K562 (cell line): ENCODE data around the gene TAF8. TPM values are rescaled to one million over a fixed set of nuclear protein-coding genes. Genes with fewer than 3 reads are reported as not detected.

Source experiments
- ARHGAP35 ChIP-seq: fragments of 450-650 bp; IDR thresholded peaks from 2 replicates; pipeline ENCODE4 v1.6.1; 2018; ENCODE audit not compliant: partially characterized antibody
- BHLHE40 ChIP-seq: IDR thresholded peaks from 2 replicates; pipeline ENCODE4 v1.6.1; 2011; ENCODE audit warnings: low read length, improper control_type of control experiment
- FOXJ3 ChIP-seq: sonication (generic); formaldehyde crosslinking; IDR thresholded peaks from 2 replicates; pipeline ENCODE4 v1.4.0; 2020; ENCODE audit warnings: mild to moderate bottlenecking, missing genetic modification reagents
- MAFF ChIP-seq: IDR thresholded peaks from 2 replicates; pipeline ENCODE4 v1.6.1; 2012; ENCODE audit warnings: low read length, improper control_type of control experiment
- MCM3 ChIP-seq: fragments of 450-650 bp; IDR thresholded peaks from 2 replicates; pipeline ENCODE4 v1.6.1; 2016
- MIER1 ChIP-seq: fragments of 450-650 bp; IDR thresholded peaks from 2 replicates; pipeline ENCODE4 v1.6.1; 2016; ENCODE audit warnings: antibody characterized with exemption, mild to moderate bottlenecking, low read depth
- MTA2 ChIP-seq: fragments of 450-650 bp; IDR thresholded peaks from 2 replicates; pipeline ENCODE4 v1.6.1; 2016; ENCODE audit warnings: low read depth
- NFYB ChIP-seq: IDR thresholded peaks from 2 replicates; pipeline ENCODE4 v1.6.1; 2011; ENCODE audit warnings: mild to moderate bottlenecking, moderate library complexity; ENCODE audit not compliant: insufficient read length; ENCODE audit errors: extremely low read depth
- POLR2B ChIP-seq: fragments of 450-650 bp; IDR thresholded peaks from 2 replicates; pipeline ENCODE4 v1.6.1; 2018; ENCODE audit warnings: low read depth; ENCODE audit not compliant: partially characterized antibody
- PTTG1 ChIP-seq: fragments of 450-650 bp; IDR thresholded peaks from 2 replicates; pipeline ENCODE4 v1.6.1; 2016; ENCODE audit warnings: low read depth, mild to moderate bottlenecking, missing genetic modification characterization, missing compliant biosample characterization
- RBM34 ChIP-seq: fragments of 200-400 bp; formaldehyde crosslinking; IDR thresholded peaks from 2 replicates; pipeline ENCODE4 v1.6.1; 2018; ENCODE audit warnings: low read length, borderline replicate concordance; ENCODE audit not compliant: insufficient read depth
- RFX5 ChIP-seq: IDR thresholded peaks from 2 replicates; pipeline ENCODE4 v1.6.1; 2011; ENCODE audit warnings: low read depth, mild to moderate bottlenecking, improper control_type of control experiment, low read length
- SMARCE1 ChIP-seq: fragments of 450-650 bp; IDR thresholded peaks from 2 replicates; pipeline ENCODE4 v1.7.1; 2016; ENCODE audit warnings: mild to moderate bottlenecking
- SRSF1 ChIP-seq: fragments of 200-400 bp; formaldehyde crosslinking; IDR thresholded peaks from 2 replicates; pipeline ENCODE4 v1.6.1; 2017; ENCODE audit warnings: mild to moderate bottlenecking, low read depth, low read length, moderate library complexity
- ZC3H4 ChIP-seq: sonication (generic); formaldehyde crosslinking; IDR thresholded peaks from 2 replicates; pipeline ENCODE4 v1.9.0; 2021; ENCODE audit warnings: missing genetic modification reagents, borderline replicate concordance
- ZNF217 ChIP-seq: sonication (generic); formaldehyde crosslinking; IDR thresholded peaks from 2 replicates; pipeline ENCODE4 v1.8.0; 2022; ENCODE audit warnings: mild to moderate bottlenecking, missing genetic modification reagents
- polyA plus RNA-seq, 8 experiments: library from polyadenylated mRNA; depleted of rRNA in 4 of 8; stranded (reverse) in 5 of 8; unstranded in 3 of 8; fragments of >200 nt; fragmentation: Nextera tagmentation in 2 of 8; fragmentation: Illumina TruSeq in 1 of 8; extraction: Ambion mirVana in 2 of 8; extraction: Trizol in 1 of 8; gene quantifications; 2 replicates each; pipeline versions ENCODE4 v1.2.1 to v1.2.3, GENCODE V29; 2011 to 2014; ENCODE audit warnings: inconsistent platforms in 1 of 8, missing spikeins in 1 of 8
- total RNA-seq, 7 experiments: library from RNA; depleted of rRNA in 6 of 7; stranded (reverse); fragments of >200 nt in 6 of 7; fragmentation: Illumina TruSeq in 2 of 7; extraction: Trizol in 2 of 7; gene quantifications; 2 replicates each; pipeline versions ENCODE4 v1.2.1 to v1.2.3, GENCODE V29; 2011 to 2021; ENCODE audit warnings: low replicate concordance in 1 of 7
- TF ChIP-seq, protein P1 (sequence below): IDR thresholded peaks from 2 replicates; pipeline ENCODE4 v1.6.1; 2014; ENCODE audit warnings: antibody characterized with exemption
- TF ChIP-seq, protein P2 (sequence below): fragments of 450-650 bp; IDR thresholded peaks from 2 replicates; pipeline ENCODE4 v1.6.1; 2017; ENCODE audit warnings: mild to moderate bottlenecking, moderate library complexity
- TF ChIP-seq, protein P3 (sequence below): fragments of 450-650 bp; IDR thresholded peaks from 2 replicates; pipeline ENCODE4 v1.7.0; 2016; ENCODE audit warnings: borderline replicate concordance
- TF ChIP-seq, protein P4 (sequence below): fragments of 450-650 bp; IDR thresholded peaks from 2 replicates; pipeline ENCODE4 v1.6.1; 2014; ENCODE audit warnings: low read depth, mild to moderate bottlenecking, moderate library complexity, borderline replicate concordance
- TF ChIP-seq, protein P5 (sequence below): fragments of 450-650 bp; IDR thresholded peaks from 2 replicates; pipeline ENCODE4 v1.6.1; 2018; ENCODE audit warnings: mild to moderate bottlenecking, low read depth; ENCODE audit not compliant: partially characterized antibody

The TAF8 gene
- total and polyA plus RNA-seq, 9 of the 15 experiments (the other 6 are each of a cell fraction or from before 2014, with no cell fraction given), result 29.4 to 84.0 (median 52.6) TPM

DNA sequence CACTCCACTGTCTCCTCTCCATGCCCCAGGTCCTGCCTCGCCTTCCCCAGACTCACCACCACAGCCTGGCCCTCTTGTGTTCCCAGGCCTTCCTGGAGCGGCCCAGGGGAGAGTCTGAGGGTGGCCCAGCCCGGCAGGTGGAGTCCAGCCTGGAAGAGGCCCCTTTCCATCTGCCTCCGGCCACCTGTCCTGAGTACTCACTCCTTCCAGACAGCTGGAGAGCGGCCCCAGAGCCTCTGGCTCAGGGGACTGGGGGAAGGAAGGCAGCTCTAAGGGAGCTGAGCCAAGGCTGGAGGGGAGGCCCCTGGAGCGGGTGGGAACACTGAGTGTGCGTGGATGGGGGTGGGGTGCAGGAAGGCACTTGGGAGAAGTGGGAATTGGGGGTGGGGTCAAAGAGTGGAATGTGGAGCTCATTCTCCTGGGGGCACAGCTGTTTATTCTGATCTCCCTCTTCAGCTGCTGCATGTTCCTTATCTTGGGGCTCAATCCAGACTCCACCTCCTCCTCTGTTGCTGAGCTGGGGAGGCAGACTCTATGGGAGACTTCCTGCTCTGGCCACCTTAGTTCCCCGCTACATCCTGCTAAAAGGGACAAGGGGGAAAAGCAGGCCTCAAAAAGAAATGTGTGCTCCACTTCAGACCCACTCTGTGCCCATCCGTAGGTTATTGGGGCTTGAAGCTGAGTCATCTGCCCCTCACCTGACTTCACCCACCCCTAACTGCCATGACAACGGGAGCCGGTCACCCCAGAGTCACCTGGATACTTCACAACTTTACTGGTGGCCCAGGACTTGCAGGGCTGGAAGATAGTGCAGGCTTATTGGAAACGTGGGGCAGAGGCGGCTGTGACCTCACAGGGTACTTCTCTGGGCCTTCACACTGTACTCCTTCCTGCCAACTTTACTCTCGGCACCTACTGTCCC is 19.5 kb upstream of the TAF8 start (continued):
- TF ChIP-seq, protein P1, sequence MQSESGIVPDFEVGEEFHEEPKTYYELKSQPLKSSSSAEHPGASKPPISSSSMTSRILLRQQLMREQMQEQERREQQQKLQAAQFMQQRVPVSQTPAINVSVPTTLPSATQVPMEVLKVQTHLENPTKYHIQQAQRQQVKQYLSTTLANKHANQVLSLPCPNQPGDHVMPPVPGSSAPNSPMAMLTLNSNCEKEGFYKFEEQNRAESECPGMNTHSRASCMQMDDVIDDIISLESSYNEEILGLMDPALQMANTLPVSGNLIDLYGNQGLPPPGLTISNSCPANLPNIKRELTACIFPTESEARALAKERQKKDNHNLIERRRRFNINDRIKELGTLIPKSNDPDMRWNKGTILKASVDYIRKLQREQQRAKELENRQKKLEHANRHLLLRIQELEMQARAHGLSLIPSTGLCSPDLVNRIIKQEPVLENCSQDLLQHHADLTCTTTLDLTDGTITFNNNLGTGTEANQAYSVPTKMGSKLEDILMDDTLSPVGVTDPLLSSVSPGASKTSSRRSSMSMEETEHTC, result no peak
- no peak for TF ChIP-seq MIER1
- TF ChIP-seq MCM3, result no peak
- TF ChIP-seq RBM34, result no peak
- TF ChIP-seq, protein P2, sequence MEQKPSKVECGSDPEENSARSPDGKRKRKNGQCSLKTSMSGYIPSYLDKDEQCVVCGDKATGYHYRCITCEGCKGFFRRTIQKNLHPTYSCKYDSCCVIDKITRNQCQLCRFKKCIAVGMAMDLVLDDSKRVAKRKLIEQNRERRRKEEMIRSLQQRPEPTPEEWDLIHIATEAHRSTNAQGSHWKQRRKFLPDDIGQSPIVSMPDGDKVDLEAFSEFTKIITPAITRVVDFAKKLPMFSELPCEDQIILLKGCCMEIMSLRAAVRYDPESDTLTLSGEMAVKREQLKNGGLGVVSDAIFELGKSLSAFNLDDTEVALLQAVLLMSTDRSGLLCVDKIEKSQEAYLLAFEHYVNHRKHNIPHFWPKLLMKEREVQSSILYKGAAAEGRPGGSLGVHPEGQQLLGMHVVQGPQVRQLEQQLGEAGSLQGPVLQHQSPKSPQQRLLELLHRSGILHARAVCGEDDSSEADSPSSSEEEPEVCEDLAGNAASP, result no peak
- TF ChIP-seq, protein P3, sequence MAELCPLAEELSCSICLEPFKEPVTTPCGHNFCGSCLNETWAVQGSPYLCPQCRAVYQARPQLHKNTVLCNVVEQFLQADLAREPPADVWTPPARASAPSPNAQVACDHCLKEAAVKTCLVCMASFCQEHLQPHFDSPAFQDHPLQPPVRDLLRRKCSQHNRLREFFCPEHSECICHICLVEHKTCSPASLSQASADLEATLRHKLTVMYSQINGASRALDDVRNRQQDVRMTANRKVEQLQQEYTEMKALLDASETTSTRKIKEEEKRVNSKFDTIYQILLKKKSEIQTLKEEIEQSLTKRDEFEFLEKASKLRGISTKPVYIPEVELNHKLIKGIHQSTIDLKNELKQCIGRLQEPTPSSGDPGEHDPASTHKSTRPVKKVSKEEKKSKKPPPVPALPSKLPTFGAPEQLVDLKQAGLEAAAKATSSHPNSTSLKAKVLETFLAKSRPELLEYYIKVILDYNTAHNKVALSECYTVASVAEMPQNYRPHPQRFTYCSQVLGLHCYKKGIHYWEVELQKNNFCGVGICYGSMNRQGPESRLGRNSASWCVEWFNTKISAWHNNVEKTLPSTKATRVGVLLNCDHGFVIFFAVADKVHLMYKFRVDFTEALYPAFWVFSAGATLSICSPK, result no peak
- TF ChIP-seq MAFF, result no peak
- no peak for TF ChIP-seq ARHGAP35
- TF ChIP-seq SMARCE1, result peak; percentile 74
- no peak for TF ChIP-seq FOXJ3 (CRISPR knock-in tag)
- TF ChIP-seq, protein P4, sequence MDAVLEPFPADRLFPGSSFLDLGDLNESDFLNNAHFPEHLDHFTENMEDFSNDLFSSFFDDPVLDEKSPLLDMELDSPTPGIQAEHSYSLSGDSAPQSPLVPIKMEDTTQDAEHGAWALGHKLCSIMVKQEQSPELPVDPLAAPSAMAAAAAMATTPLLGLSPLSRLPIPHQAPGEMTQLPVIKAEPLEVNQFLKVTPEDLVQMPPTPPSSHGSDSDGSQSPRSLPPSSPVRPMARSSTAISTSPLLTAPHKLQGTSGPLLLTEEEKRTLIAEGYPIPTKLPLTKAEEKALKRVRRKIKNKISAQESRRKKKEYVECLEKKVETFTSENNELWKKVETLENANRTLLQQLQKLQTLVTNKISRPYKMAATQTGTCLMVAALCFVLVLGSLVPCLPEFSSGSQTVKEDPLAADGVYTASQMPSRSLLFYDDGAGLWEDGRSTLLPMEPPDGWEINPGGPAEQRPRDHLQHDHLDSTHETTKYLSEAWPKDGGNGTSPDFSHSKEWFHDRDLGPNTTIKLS, result no peak
- no peak for TF ChIP-seq PTTG1 (tag)
- peak; percentile 56 for TF ChIP-seq BHLHE40
- TF ChIP-seq RFX5, result peak; percentile 86
- TF ChIP-seq ZNF217 (CRISPR knock-in tag), result no peak
- no peak for TF ChIP-seq NFYB
- TF ChIP-seq MTA2, result peak; percentile 56
- TF ChIP-seq, protein P5, sequence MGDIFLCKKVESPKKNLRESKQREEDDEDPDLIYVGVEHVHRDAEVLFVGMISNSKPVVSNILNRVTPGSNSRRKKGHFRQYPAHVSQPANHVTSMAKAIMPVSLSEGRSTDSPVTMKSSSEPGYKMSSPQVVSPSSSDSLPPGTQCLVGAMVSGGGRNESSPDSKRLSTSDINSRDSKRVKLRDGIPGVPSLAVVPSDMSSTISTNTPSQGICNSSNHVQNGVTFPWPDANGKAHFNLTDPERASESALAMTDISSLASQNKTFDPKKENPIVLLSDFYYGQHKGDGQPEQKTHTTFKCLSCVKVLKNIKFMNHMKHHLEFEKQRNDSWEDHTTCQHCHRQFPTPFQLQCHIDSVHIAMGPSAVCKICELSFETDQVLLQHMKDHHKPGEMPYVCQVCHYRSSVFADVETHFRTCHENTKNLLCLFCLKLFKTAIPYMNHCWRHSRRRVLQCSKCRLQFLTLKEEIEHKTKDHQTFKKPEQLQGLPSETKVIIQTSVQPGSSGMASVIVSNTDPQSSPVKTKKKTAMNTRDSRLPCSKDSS, result no peak
- no peak for TF ChIP-seq ZC3H4
- TF ChIP-seq SRSF1, result no peak
- TF ChIP-seq POLR2B, result peak; percentile 60
